Mesendoderm (in vitro differentiated cells): Measurements from ENCODE around the gene STX12.
"Not testable (repeated sequence)": the region's sequence is repeated elsewhere in the genome, so short reads cannot be mapped to it uniquely, and the experiment has no call there.

Source experiments
- DNase-seq: peaks from one replicate; pipeline ENCODE4 v3.0.0; 2013
- H2AK5ac ChIP-seq: 2 replicates; pipeline ENCODE4 v1.6.1; 2013; ENCODE audit warnings: low read length, inconsistent platforms
- H2BK120ac ChIP-seq: 2 replicates; pipeline ENCODE4 v1.6.1; 2013; ENCODE audit warnings: low read depth, mild to moderate bottlenecking, low read length, moderate library complexity, mixed read lengths
- H2BK15ac ChIP-seq: replicated peaks from 2 replicates; pipeline ENCODE4 v1.6.1; 2013; ENCODE audit warnings: low read depth, mild to moderate bottlenecking, moderate library complexity
- H2BK5ac ChIP-seq: 2 replicates; pipeline ENCODE4 v1.6.1; 2013; ENCODE audit warnings: low read length, inconsistent platforms
- H3K18ac ChIP-seq: 2 replicates; pipeline ENCODE4 v1.6.1; 2013; ENCODE audit warnings: mild to moderate bottlenecking, low read length, mixed read lengths
- H3K23ac ChIP-seq: one replicate; pipeline ENCODE4 v1.6.1; 2013; ENCODE audit warnings: low read length
- H3K27ac ChIP-seq: 2 replicates; pipeline ENCODE4 v1.5.1; 2013; ENCODE audit warnings: low read depth, mild to moderate bottlenecking, inconsistent platforms, low read length, moderate library complexity
- H3K27me3 ChIP-seq: 2 replicates; pipeline ENCODE4 v1.6.1; 2013; ENCODE audit warnings: low read length, control low read depth, mild to moderate bottlenecking, inconsistent platforms; ENCODE audit not compliant: insufficient read depth, poor library complexity
- H3K36me3 ChIP-seq: 2 replicates; pipeline ENCODE4 v1.6.1; 2013; ENCODE audit warnings: low read length, inconsistent platforms; ENCODE audit not compliant: control insufficient read depth, insufficient read depth
- H3K4ac ChIP-seq: one replicate; pipeline ENCODE4 v1.6.1; 2013; ENCODE audit warnings: low read depth, mild to moderate bottlenecking, low read length, moderate library complexity
- H3K4me1 ChIP-seq: 2 replicates; pipeline ENCODE4 v1.6.1; 2013; ENCODE audit warnings: low read depth, low read length, inconsistent platforms; ENCODE audit not compliant: control insufficient read depth
- H3K4me2 ChIP-seq: 2 replicates; pipeline ENCODE4 v1.6.1; 2013; ENCODE audit warnings: low read length
- H3K4me3 ChIP-seq: 2 replicates; pipeline ENCODE4 v1.5.1; 2013; ENCODE audit warnings: mild to moderate bottlenecking, low read length
- H3K56ac ChIP-seq: one replicate; pipeline ENCODE4 v1.6.1; 2013; ENCODE audit warnings: low read length
- H3K79me1 ChIP-seq: 2 replicates; pipeline ENCODE4 v1.6.1; 2013; ENCODE audit warnings: low read length, inconsistent platforms
- H3K79me2 ChIP-seq: 2 replicates; pipeline ENCODE4 v1.6.1; 2013; ENCODE audit warnings: mild to moderate bottlenecking, low read length; ENCODE audit not compliant: control insufficient read depth, insufficient read depth
- H3K9ac ChIP-seq: 2 replicates; pipeline ENCODE4 v1.6.1; 2013; ENCODE audit warnings: low read length, inconsistent platforms
- H4K5ac ChIP-seq: one replicate; pipeline ENCODE4 v1.6.1; 2013; ENCODE audit warnings: low read length
- H4K8ac ChIP-seq: one replicate; pipeline ENCODE4 v1.6.1; 2013; ENCODE audit warnings: low read depth, mild to moderate bottlenecking, control low read depth, low read length, moderate library complexity
- WGBS: extraction: QIAGEN DNeasy Blood & Tissue Kit; methylation state at CpG from one replicate; pipeline ENCODE4 v1.1.7; 2013; ENCODE audit warnings: low lambda C conversion rate, missing lambda C conversion rate; ENCODE audit not compliant: insufficient coverage; ENCODE audit errors: extremely low coverage; 5-methylcytosine and 5-hydroxymethylcytosine counted together

The STX12 gene

GRCh38 chr1:27856561-27857343 lies 83.7 kb downstream of the STX12 start:
- H3K4me1 ChIP-seq: no peaks in the 10 kb centered on the region
- H2BK5ac ChIP-seq: no peak overlapping the region
- H2BK120ac ChIP-seq: no peak overlapping the region
- no peak overlapping the region for H2BK15ac ChIP-seq
- H3K23ac ChIP-seq: no peak overlapping the region
- H3K18ac ChIP-seq: no peak overlapping the region
- no peaks in the 10 kb centered on the region for H3K27me3 ChIP-seq
- peaks cover 1% of the 10 kb centered on the region for H3K36me3 ChIP-seq
- H3K9ac ChIP-seq: no peak overlapping the region
- H4K8ac ChIP-seq: no peak overlapping the region
- H3K4me3 ChIP-seq: no peak overlapping the region
- no peak for DNase-seq
- H3K4ac ChIP-seq: no peak overlapping the region
- H3K79me2 ChIP-seq: no peaks in the 10 kb centered on the region
- no peak overlapping the region for H3K4me2 ChIP-seq
- no peak overlapping the region for H4K5ac ChIP-seq
- no peaks in the 10 kb centered on the region for H3K79me1 ChIP-seq
- no peak overlapping the region for H3K56ac ChIP-seq
- no CpG with 5 or more reads among the region's 12 CpGs for WGBS
- H3K27ac ChIP-seq: no peak overlapping the region
- no peak overlapping the region for H2AK5ac ChIP-seq

GRCh38 chr1:27857552-27857951 lies 84.5 kb downstream of the STX12 start:
- H3K4me3 ChIP-seq, H3K36me3 ChIP-seq, H3K4ac ChIP-seq, H2BK15ac ChIP-seq, H4K8ac ChIP-seq, H3K9ac ChIP-seq, H2AK5ac ChIP-seq, H2BK120ac ChIP-seq, H3K56ac ChIP-seq, H3K27me3 ChIP-seq, H3K23ac ChIP-seq, H3K79me1 ChIP-seq, H4K5ac ChIP-seq, H2BK5ac ChIP-seq, H3K4me2 ChIP-seq, H3K79me2 ChIP-seq, H3K27ac ChIP-seq, DNase-seq, H3K4me1 ChIP-seq, H3K18ac ChIP-seq: not testable (repeated sequence)
- no CpG with 5 or more reads among the region's 11 CpGs for WGBS

GRCh38 chr1:27858072-27858948 lies 85.3 kb downstream of the STX12 start:
- peak; percentile 83 for DNase-seq
- Histone ChIP-seq H3K56ac (peak overlapping the region; percentile 49), H3K4ac (no peak overlapping the region), H3K4me3 (no peak overlapping the region), H3K36me3 (no peaks in the 10 kb centered on the region), H4K5ac (no peak overlapping the region), H2BK5ac (no peak overlapping the region), H2AK5ac (no peak overlapping the region), H3K4me1 (peaks cover 2% of the 10 kb centered on the region), H4K8ac (no peak overlapping the region), H3K27ac (no peak overlapping the region), H2BK120ac (no peak overlapping the region), H3K79me2 (no peaks in the 10 kb centered on the region), H3K27me3 (no peaks in the 10 kb centered on the region), H3K79me1 (no peaks in the 10 kb centered on the region), H3K23ac (no peak overlapping the region), H2BK15ac (no peak overlapping the region), H3K9ac (no peak overlapping the region), H3K18ac (no peak overlapping the region), H3K4me2 (no peak overlapping the region)
- WGBS: no CpG with 5 or more reads among the region's 10 CpGs

GRCh38 chr1:27858949-27859576 lies 86.0 kb downstream of the STX12 start:
- Histone ChIP-seq H3K9ac (no peak overlapping the region), H3K4me2 (no peak overlapping the region), H3K36me3 (no peaks in the 10 kb centered on the region), H2BK15ac (no peak overlapping the region), H2BK5ac (no peak overlapping the region), H3K56ac (no peak overlapping the region), H3K27ac (no peak overlapping the region), H2BK120ac (no peak overlapping the region), H2AK5ac (no peak overlapping the region), H3K18ac (no peak overlapping the region), H3K27me3 (no peaks in the 10 kb centered on the region), H3K4ac (no peak overlapping the region), H3K79me1 (no peaks in the 10 kb centered on the region), H3K23ac (peak overlapping the region; percentile 59), H4K8ac (no peak overlapping the region), H3K4me3 (no peak overlapping the region), H3K4me1 (peaks cover 2% of the 10 kb centered on the region), H3K79me2 (no peaks in the 10 kb centered on the region), H4K5ac (no peak overlapping the region)
- WGBS: no CpG with 5 or more reads among the region's 14 CpGs
- DNase-seq: no peak

- Histone ChIP-seq H4K5ac (no peak overlapping the region), H3K4ac (no peak overlapping the region)
These were observed 88.4 kb downstream of the STX12 start for GRCh38 chr1:27861436-27861835.

More at GRCh38 chr1:27861436-27861835, 88.4 kb downstream of the STX12 start:
- Histone ChIP-seq H3K4me2 (no peak overlapping the region), H2BK120ac (no peak overlapping the region), H2AK5ac (no peak overlapping the region), H3K36me3 (no peaks in the 10 kb centered on the region), H4K8ac (no peak overlapping the region), H3K23ac (no peak overlapping the region), H3K27me3 (no peaks in the 10 kb centered on the region), H3K9ac (no peak overlapping the region), H3K27ac (no peak overlapping the region), H2BK15ac (no peak overlapping the region), H3K56ac (no peak overlapping the region), H3K79me1 (no peaks in the 10 kb centered on the region), H3K18ac (no peak overlapping the region), H3K4me3 (no peak overlapping the region), H3K79me2 (no peaks in the 10 kb centered on the region), H2BK5ac (no peak overlapping the region), H3K4me1 (peaks cover 2% of the 10 kb centered on the region)
- DNase-seq: no peak
- WGBS: no CpG with 5 or more reads among the region's 10 CpGs
